Measurements from ENCODE around the gene PRSS57.

- TF ChIP-seq, protein P1, sequence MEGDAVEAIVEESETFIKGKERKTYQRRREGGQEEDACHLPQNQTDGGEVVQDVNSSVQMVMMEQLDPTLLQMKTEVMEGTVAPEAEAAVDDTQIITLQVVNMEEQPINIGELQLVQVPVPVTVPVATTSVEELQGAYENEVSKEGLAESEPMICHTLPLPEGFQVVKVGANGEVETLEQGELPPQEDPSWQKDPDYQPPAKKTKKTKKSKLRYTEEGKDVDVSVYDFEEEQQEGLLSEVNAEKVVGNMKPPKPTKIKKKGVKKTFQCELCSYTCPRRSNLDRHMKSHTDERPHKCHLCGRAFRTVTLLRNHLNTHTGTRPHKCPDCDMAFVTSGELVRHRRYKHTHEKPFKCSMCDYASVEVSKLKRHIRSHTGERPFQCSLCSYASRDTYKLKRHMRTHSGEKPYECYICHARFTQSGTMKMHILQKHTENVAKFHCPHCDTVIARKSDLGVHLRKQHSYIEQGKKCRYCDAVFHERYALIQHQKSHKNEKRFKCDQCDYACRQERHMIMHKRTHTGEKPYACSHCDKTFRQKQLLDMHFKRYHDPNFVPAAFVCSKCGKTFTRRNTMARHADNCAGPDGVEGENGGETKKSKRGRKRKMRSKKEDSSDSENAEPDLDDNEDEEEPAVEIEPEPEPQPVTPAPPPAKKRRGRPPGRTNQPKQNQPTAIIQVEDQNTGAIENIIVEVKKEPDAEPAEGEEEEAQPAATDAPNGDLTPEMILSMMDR (conservative IDR thresholded peaks at IDR 0.05 in 1 of 2, IDR thresholded peaks at IDR 0.05 in 1 of 2; ENCODE audit: extremely low read depth in 1 of 2, insufficient read depth in 1 of 2, low read depth in 1 of 2, low read length in 2 of 2) = no peak
- no peak for TF ChIP-seq EZH2 (IDR thresholded peaks at IDR 0.05; ENCODE audit: borderline replicate concordance, low read length)
Observed at GRCh38 chr19:658059-658839, 37.0 kb downstream of the PRSS57 start.

Measured in mammary epithelial cell (primary cell).